Esophagus (tissue), 2 donors: ENCODE measurements around the gene C5orf15. TPM values are rescaled to one million over a fixed set of nuclear protein-coding genes. Genes with fewer than 3 reads are reported as not detected.

Experiments
- H3K27ac ChIP-seq, 2 donors: one replicate each; pipeline ENCODE4 v1.5.1; 2013; ENCODE audit warnings: low read depth in 2 of 2, mild to moderate bottlenecking in 2 of 2, inconsistent platforms in 1 of 2, low read length in 1 of 2, moderate library complexity in 1 of 2
- H3K27me3 ChIP-seq, 2 donors: one replicate each; pipeline ENCODE4 v1.6.1; 2013; ENCODE audit warnings: low read length in 2 of 2, control low read depth in 1 of 2, mild to moderate bottlenecking in 1 of 2; ENCODE audit not compliant: insufficient read depth in 2 of 2, control insufficient read depth in 1 of 2
- H3K36me3 ChIP-seq, 2 donors: one replicate each; pipeline ENCODE4 v1.6.1; 2013; ENCODE audit warnings: low read length in 1 of 2; ENCODE audit not compliant: control insufficient read depth in 2 of 2, insufficient read depth in 2 of 2
- H3K4me1 ChIP-seq, 2 donors: one replicate each; pipeline ENCODE4 v1.6.1; 2013; ENCODE audit warnings: low read length in 1 of 2; ENCODE audit not compliant: control insufficient read depth in 2 of 2, insufficient read depth in 2 of 2
- H3K4me3 ChIP-seq, 2 donors: one replicate each; pipeline ENCODE4 v1.5.1; 2013; ENCODE audit warnings: low read length in 2 of 2, mild to moderate bottlenecking in 2 of 2, low read depth in 1 of 2, moderate library complexity in 1 of 2
- H3K9me3 ChIP-seq, 2 donors: one replicate each; pipeline ENCODE4 v1.6.1; 2013; ENCODE audit warnings: mild to moderate bottlenecking in 2 of 2, low read depth in 1 of 2, low read length in 1 of 2, moderate library complexity in 1 of 2; ENCODE audit not compliant: control insufficient read depth in 2 of 2, insufficient read depth in 1 of 2
- WGBS, 2 donors: extraction: QIAGEN DNeasy Blood & Tissue Kit; methylation state at CpG; one replicate each; pipeline ENCODE4 v1.1.7; 2013; 5-methylcytosine and 5-hydroxymethylcytosine counted together
- polyA plus RNA-seq, 2 donors: library from polyadenylated mRNA; stranded (reverse); fragments of 200-250 nt; gene quantifications; one replicate each; pipeline ENCODE4 v1.2.3, GENCODE V29; 2013
- donor health status: healthy with polysubstance abuse.
- donor health status: Bipolar disorder and iron deficiency.

The C5orf15 gene
- polyA plus RNA-seq, 2 donors: 8.3 to 14.9 TPM

- Histone ChIP-seq H3K4me1 (no peaks in the 10 kb centered on the region), H3K4me3 (no peak overlapping the region), H3K9me3 (peaks cover 0 to 3% of the 10 kb centered on the region in 2 donors), H3K27ac (no peak overlapping the region), H3K27me3 (no peaks in the 10 kb centered on the region), H3K36me3 (no peaks in the 10 kb centered on the region)
- WGBS, 2 donors: 80 to 88% methylated on average over 5 of the region's 5 CpGs
These were observed 34.1 kb downstream of the C5orf15 start for GRCh38 chr5:133934311-133934710.

- WGBS, 2 donors: 81 to 85% methylated on average over 12 of the region's 12 CpGs
These were observed 34.6 kb downstream of the C5orf15 start for GRCh38 chr5:133933670-133934295.

DNA sequence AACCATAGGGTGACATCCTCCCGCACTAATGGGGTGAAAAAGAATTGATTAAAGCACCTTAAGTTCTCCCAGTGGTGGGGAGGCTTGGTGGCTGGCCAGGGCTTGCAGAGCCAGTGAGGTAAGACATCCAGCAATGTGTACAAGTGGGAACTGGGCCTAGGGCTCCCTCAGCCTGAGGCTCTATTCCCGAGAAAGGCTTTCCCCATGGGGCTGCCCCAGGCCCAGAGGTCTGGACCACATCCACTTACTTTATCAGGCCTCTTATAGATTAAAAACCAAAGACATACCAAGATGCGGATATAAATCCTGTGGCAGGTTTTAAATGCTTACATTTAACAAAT, 35.3 kb downstream of the C5orf15 start:
- WGBS, 2 donors: 55 to 67% methylated on average over 3 of the region's 3 CpGs
- Histone ChIP-seq H3K4me3 (no peak overlapping the region), H3K9me3 (peaks cover 0 to 3% of the 10 kb centered on the region in 2 donors)

More at GRCh38 chr5:133933670-133934295, 34.6 kb downstream of the C5orf15 start:
- Histone ChIP-seq H3K4me3 (no peak overlapping the region), H3K27ac (no peak overlapping the region), H3K36me3 (no peaks in the 10 kb centered on the region), H3K4me1 (no peaks in the 10 kb centered on the region), H3K27me3 (no peaks in the 10 kb centered on the region), H3K9me3 (peaks cover 0 to 3% of the 10 kb centered on the region in 2 donors)

DNA sequence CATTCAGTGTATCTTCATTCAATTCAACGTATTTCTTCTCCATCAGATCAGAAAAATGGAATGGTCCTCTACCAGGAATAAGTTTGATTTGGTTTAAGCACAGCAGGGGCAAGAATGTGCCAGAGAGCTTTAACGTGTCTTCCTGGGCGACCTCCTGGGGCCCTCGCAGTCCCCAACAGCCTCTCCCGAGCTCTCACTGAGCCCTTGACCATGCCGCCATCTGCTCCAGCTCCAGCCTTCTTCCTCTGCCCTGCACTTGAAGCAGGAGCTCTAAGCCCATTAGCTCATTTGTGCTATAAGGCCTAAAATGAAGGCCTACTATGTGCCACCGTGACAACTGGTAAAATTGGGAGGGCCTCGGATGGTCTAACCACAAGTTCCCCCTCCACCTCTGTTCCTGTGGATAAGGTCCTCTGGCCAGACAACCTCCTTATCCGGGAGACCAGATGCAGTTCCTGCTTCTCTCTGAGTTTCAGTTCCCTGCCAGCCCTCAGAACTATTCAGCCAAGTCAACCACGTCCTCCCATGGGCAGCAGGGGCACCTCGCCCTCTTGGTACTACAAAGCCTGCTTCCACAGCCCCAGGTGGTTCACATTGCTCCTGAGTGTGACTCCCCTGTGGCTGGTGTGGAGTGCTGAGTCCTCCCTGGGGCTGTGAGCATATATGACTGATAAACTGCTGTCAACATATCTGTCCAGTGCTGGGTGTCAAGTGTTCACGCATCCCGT, 35.8 kb downstream of the C5orf15 start:
- no peak overlapping the region for H3K27ac ChIP-seq
- H3K27me3 ChIP-seq: no peaks in the 10 kb centered on the region
- no peak overlapping the region for H3K4me3 ChIP-seq
- no peaks in the 10 kb centered on the region for H3K4me1 ChIP-seq
- WGBS, 2 donors: 79 to 85% methylated on average over 13 of the region's 13 CpGs
- H3K9me3 ChIP-seq: peaks cover 0 to 3% of the 10 kb centered on the region in 2 donors
- H3K36me3 ChIP-seq: no peaks in the 10 kb centered on the region

More for the DNA sequence above, 35.3 kb downstream of the C5orf15 start:
- H3K4me1 ChIP-seq: no peaks in the 10 kb centered on the region
- H3K27me3 ChIP-seq: no peaks in the 10 kb centered on the region
- no peaks in the 10 kb centered on the region for H3K36me3 ChIP-seq
- H3K27ac ChIP-seq: no peak overlapping the region

- Histone ChIP-seq H3K4me3 (no peak overlapping the region), H3K27me3 (no peaks in the 10 kb centered on the region), H3K36me3 (no peaks in the 10 kb centered on the region), H3K4me1 (no peaks in the 10 kb centered on the region), H3K27ac (no peak overlapping the region), H3K9me3 (peaks cover 0 to 3% of the 10 kb centered on the region in 2 donors)
- 94 to 96% methylated on average over 5 of the region's 5 CpGs for WGBS, 2 donors
These were observed 36.9 kb downstream of the C5orf15 start for GRCh38 chr5:133931546-133931945.

GRCh38 chr5:133930813-133931090, 37.7 kb downstream of the C5orf15 start:
- Histone ChIP-seq H3K27ac (no peak overlapping the region), H3K9me3 (no peaks in the 10 kb centered on the region), H3K4me1 (no peaks in the 10 kb centered on the region), H3K27me3 (no peaks in the 10 kb centered on the region), H3K4me3 (no peak overlapping the region), H3K36me3 (no peaks in the 10 kb centered on the region)
- WGBS, 2 donors: 51 to 59% methylated on average over 3 of the region's 3 CpGs

DNA sequence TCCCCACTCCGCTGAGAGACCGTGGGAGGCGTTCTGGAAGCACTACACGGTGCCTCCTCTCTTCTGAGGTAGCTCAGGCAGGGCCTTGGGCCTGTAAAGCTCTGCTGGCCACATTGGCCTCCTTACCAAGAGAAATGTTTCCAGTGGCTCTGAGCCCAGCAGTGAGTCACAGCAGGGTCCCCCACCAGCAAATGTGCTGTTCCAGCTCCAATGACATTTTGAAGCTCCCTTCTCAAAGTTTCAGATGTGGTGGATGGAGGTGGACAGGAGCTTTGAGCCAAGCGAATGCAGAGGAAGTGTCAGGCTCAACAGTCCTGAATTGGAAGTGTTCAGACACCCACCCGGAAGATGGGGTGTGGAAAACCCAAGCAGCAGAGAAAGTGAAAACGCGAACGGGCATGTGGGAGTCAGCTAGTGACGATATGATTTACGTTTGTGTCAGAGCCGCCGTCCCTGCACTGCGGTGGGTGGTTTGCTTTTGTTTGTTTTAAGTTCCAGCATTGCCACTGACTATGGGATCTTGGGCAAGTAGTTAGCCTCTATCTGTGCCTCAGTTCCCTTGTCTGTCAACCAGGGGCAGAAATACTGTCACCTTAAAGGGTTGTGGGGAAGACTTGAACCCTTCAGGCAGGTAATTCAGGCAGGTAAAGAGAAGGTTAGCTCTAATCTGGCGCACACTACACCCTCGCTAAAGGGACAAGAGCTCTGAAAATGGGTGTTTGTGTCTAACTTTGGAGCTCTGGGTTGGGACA, 38.2 kb downstream of the C5orf15 start:
- WGBS, 2 donors: 66 to 72% methylated on average over 16 of the region's 16 CpGs

DNA sequence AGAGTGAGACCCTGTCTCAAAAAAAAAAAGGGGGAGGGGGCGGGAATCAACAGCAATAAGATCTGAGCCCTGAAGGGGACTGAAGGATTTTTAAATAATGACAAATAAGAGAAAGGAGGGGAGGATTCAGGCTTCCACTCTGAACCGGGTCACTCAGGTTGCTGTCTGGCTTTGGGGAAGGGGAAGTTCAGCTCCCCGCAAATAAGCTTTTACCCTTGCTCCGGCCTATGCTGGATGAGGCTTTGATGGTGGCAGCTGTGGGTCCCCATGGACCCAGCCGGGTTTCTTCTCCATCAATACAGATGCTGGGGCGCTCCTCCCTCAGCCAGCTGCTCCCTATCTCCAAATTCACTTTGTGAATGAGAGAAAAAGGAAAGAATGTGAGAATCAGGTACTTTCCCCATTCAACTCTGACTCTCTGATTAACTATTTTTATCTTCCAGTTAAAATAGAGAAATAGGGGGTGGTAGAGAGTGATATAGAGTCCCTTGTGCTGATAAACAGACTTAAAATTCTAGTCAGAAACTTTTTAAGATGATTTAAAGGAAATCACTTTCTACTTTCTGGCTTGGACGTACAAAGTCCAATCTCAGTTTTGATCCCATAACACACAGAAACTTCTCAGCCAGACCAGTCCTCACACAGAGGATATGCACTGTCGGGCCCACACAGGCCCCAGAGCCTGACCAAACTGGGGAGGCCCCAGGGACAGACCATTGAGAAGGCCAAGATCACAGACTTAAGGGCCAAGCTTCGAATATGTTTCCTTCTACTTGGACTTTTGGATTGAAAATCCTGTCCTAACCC, 39.6 kb downstream of the C5orf15 start:
- H3K9me3 ChIP-seq: no peaks in the 10 kb centered on the region
- no peaks in the 10 kb centered on the region for H3K27me3 ChIP-seq
- 79 to 81% methylated on average over 9 of the region's 9 CpGs for WGBS, 2 donors
- H3K27ac ChIP-seq: no peak overlapping the region
- no peak overlapping the region for H3K4me3 ChIP-seq
- no peaks in the 10 kb centered on the region for H3K4me1 ChIP-seq
- no peaks in the 10 kb centered on the region for H3K36me3 ChIP-seq

More for the DNA sequence above, 38.2 kb downstream of the C5orf15 start:
- Histone ChIP-seq H3K27ac (no peak overlapping the region), H3K4me1 (no peaks in the 10 kb centered on the region), H3K9me3 (no peaks in the 10 kb centered on the region), H3K4me3 (no peak overlapping the region), H3K36me3 (no peaks in the 10 kb centered on the region), H3K27me3 (no peaks in the 10 kb centered on the region)
